SK-N-SH treated with all-trans-retinoic acid at 6 μM for 48 hours (cell line): ENCODE measurements around the gene CBR1.

Source experiments
- ATAC-seq: fragments of 200-7000 bp; cut with Tn5 transposase; 3 replicates; pipeline ENCODE4 v1.9.1; 2020; ENCODE audit warnings: mild to moderate bottlenecking, moderate library complexity
- BACH2 ChIP-seq: fragments of 250-450 bp; sonication (Bioruptor Pico); IDR thresholded peaks from 2 replicates; pipeline ENCODE4 v1.9.0; 2021; ENCODE audit warnings: mild to moderate bottlenecking, borderline replicate concordance
- ESRRG ChIP-seq: fragments of 250-450 bp; sonication (Bioruptor Pico); IDR thresholded peaks from 2 replicates; pipeline ENCODE4 v1.6.1; 2021; ENCODE audit warnings: mild to moderate bottlenecking
- ISL1 ChIP-seq: fragments of 250-450 bp; sonication (Bioruptor Pico); IDR thresholded peaks from 2 replicates; pipeline ENCODE4 v2.1.2; 2022; ENCODE audit warnings: mild to moderate bottlenecking, moderate library complexity
- OSR1 ChIP-seq: fragments of 250-450 bp; sonication (Bioruptor Pico); IDR thresholded peaks from 2 replicates; pipeline ENCODE4 v1.8.0; 2022; ENCODE audit warnings: moderate library complexity, mild to moderate bottlenecking, inconsistent platforms
- PPARA ChIP-seq: fragments of 250-450 bp; sonication (Bioruptor Pico); IDR thresholded peaks from 2 replicates; pipeline ENCODE4 v1.5.0; 2020; ENCODE audit warnings: mild to moderate bottlenecking, borderline replicate concordance
- SNAI2 ChIP-seq: fragments of 250-450 bp; sonication (Bioruptor Pico); IDR thresholded peaks from 2 replicates; pipeline ENCODE4 v1.5.0; 2020; ENCODE audit warnings: mild to moderate bottlenecking, moderate library complexity
- TCF4 ChIP-seq: fragments of 250-450 bp; sonication (Bioruptor Pico); IDR thresholded peaks from 2 replicates; pipeline ENCODE4 v1.8.0; 2021; ENCODE audit warnings: mild to moderate bottlenecking, moderate library complexity, borderline replicate concordance
- TOX ChIP-seq: fragments of 250-450 bp; sonication (Bioruptor Pico); IDR thresholded peaks from 2 replicates; pipeline ENCODE4 v1.8.0; 2021; ENCODE audit warnings: mild to moderate bottlenecking, moderate library complexity, borderline replicate concordance
- ZFP3 ChIP-seq: fragments of 250-450 bp; sonication (Bioruptor Pico); IDR thresholded peaks from 2 replicates; pipeline ENCODE4 v1.5.0; 2020; ENCODE audit warnings: mild to moderate bottlenecking, moderate library complexity
- ZNF565 ChIP-seq: fragments of 450-650 bp; formaldehyde crosslinking; conservative IDR thresholded peaks from 2 replicates; pipeline ENCODE4 v1.5.0; 2020; ENCODE audit warnings: low read depth, mild to moderate bottlenecking, moderate library complexity
- ZNF70 ChIP-seq: fragments of 450-650 bp; formaldehyde crosslinking; IDR thresholded peaks from 2 replicates; pipeline ENCODE4 v1.5.0; 2020; ENCODE audit warnings: mild to moderate bottlenecking, moderate library complexity
- ZNF8 ChIP-seq: fragments of 450-650 bp; formaldehyde crosslinking; IDR thresholded peaks from 2 replicates; pipeline ENCODE4 v1.5.0; 2020; ENCODE audit warnings: mild to moderate bottlenecking, moderate library complexity
- TF ChIP-seq, protein P1 (sequence below): fragments of 250-450 bp; sonication (Bioruptor Pico); IDR thresholded peaks from 2 replicates; pipeline ENCODE4 v1.8.0; 2021; ENCODE audit warnings: low read depth, mild to moderate bottlenecking, moderate library complexity, borderline replicate concordance
- TF ChIP-seq, protein P2 (sequence below): fragments of 250-450 bp; sonication (Bioruptor Pico); IDR thresholded peaks from 2 replicates; pipeline ENCODE4 v1.5.1; 2020; ENCODE audit warnings: low read depth, mild to moderate bottlenecking, moderate library complexity
- TF ChIP-seq, protein P3 (sequence below): fragments of 250-450 bp; sonication (Bioruptor Pico); IDR thresholded peaks from 2 replicates; pipeline ENCODE4 v1.5.0; 2020; ENCODE audit warnings: mild to moderate bottlenecking, moderate library complexity
- TF ChIP-seq, protein P4 (sequence below): fragments of 250-450 bp; sonication (Bioruptor Pico); IDR thresholded peaks from 2 replicates; pipeline ENCODE4 v1.5.1; 2021; ENCODE audit warnings: mild to moderate bottlenecking, moderate library complexity

The CBR1 gene

DNA sequence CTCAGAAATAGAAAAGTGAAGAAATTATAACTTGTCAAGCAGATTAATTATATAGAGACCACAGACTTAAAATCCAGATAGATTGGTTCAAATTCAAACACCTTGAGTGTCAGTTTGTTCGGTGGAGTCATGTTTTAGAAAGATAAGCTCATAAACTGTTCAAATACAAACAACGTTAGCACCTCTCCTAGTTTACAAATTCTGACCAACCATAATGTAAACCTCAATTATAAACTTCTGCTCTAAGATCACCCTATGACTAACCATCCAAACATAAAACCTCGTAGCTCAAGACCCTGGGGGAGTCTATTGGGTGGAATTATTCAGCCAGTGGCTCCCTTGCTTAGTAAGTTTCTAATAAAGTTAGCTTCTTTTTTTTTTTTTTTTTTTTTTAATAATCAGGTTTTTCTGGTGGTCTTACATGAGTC, 12.4 kb downstream of the CBR1 start:
- ATAC-seq, result no peak
- TF ChIP-seq, protein P1, sequence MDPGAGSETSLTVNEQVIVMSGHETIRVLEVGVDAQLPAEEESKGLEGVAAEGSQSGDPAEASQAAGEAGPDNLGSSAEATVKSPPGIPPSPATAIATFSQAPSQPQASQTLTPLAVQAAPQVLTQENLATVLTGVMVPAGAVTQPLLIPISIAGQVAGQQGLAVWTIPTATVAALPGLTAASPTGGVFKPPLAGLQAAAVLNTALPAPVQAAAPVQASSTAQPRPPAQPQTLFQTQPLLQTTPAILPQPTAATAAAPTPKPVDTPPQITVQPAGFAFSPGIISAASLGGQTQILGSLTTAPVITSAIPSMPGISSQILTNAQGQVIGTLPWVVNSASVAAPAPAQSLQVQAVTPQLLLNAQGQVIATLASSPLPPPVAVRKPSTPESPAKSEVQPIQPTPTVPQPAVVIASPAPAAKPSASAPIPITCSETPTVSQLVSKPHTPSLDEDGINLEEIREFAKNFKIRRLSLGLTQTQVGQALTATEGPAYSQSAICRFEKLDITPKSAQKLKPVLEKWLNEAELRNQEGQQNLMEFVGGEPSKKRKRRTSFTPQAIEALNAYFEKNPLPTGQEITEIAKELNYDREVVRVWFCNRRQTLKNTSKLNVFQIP (CRISPR knock-in tag), result no peak
- no peak for TF ChIP-seq ZNF70 (CRISPR knock-in tag)
- no peak for TF ChIP-seq TOX (CRISPR knock-in tag)
- TF ChIP-seq, protein P2, sequence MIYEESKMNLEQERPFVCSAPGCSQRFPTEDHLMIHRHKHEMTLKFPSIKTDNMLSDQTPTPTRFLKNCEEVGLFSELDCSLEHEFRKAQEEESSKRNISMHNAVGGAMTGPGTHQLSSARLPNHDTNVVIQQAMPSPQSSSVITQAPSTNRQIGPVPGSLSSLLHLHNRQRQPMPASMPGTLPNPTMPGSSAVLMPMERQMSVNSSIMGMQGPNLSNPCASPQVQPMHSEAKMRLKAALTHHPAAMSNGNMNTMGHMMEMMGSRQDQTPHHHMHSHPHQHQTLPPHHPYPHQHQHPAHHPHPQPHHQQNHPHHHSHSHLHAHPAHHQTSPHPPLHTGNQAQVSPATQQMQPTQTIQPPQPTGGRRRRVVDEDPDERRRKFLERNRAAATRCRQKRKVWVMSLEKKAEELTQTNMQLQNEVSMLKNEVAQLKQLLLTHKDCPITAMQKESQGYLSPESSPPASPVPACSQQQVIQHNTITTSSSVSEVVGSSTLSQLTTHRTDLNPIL, result no peak
- no peak for TF ChIP-seq ZNF8 (CRISPR knock-in tag)
- no peak for TF ChIP-seq BACH2 (CRISPR knock-in tag)
- TF ChIP-seq, protein P3, sequence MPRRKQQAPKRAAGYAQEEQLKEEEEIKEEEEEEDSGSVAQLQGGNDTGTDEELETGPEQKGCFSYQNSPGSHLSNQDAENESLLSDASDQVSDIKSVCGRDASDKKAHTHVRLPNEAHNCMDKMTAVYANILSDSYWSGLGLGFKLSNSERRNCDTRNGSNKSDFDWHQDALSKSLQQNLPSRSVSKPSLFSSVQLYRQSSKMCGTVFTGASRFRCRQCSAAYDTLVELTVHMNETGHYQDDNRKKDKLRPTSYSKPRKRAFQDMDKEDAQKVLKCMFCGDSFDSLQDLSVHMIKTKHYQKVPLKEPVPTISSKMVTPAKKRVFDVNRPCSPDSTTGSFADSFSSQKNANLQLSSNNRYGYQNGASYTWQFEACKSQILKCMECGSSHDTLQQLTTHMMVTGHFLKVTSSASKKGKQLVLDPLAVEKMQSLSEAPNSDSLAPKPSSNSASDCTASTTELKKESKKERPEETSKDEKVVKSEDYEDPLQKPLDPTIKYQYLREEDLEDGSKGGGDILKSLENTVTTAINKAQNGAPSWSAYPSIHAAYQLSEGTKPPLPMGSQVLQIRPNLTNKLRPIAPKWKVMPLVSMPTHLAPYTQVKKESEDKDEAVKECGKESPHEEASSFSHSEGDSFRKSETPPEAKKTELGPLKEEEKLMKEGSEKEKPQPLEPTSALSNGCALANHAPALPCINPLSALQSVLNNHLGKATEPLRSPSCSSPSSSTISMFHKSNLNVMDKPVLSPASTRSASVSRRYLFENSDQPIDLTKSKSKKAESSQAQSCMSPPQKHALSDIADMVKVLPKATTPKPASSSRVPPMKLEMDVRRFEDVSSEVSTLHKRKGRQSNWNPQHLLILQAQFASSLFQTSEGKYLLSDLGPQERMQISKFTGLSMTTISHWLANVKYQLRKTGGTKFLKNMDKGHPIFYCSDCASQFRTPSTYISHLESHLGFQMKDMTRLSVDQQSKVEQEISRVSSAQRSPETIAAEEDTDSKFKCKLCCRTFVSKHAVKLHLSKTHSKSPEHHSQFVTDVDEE (CRISPR knock-in tag), result no peak

DNA sequence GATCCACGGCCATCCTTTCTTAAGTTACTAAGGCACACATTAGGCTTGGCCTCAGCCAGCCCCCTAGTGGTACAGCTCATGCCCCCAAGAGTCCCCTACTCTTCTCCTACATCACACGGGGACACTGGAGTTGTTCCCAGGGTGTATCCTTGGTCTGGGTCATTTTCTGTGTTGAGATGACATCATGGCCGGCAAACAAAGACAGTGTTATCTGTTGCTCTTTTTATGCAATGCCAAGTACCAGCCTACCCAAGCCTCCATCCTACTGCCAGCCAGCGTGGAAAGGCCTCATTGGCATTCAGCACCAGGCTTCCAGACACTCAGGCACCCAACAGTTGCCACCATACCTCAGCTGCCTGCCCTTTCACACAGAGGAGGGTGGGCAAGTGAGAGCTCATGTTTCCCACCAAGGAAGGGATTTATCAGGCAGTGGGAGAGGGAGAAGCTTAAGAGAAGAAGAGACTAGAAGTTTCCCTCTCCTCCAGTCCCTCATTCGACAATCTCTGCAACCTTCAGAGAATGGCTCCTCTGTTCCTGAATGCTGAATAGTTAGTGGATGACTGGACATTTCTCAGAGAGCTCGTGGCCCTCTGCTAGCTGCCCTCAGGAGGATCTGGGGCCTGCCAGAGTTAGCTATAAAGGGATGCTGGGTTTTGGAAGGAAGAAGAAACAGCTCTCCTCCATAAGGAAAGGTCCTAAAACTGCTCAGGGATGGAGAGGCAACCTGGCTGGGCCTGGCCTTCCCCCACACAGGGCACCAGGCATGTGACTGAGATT, 17.7 kb downstream of the CBR1 start:
- TF ChIP-seq ZNF70 (CRISPR knock-in tag), result no peak
- TF ChIP-seq, protein P3 (CRISPR knock-in tag), result no peak
- TF ChIP-seq ZNF565 (CRISPR knock-in tag), result no peak
- no peak for TF ChIP-seq TCF4 (CRISPR knock-in tag)
- no peak for TF ChIP-seq OSR1 (CRISPR knock-in tag)
- no peak for TF ChIP-seq PPARA (CRISPR knock-in tag)
- no peak for TF ChIP-seq ZFP3 (CRISPR knock-in tag)
- TF ChIP-seq ISL1 (CRISPR knock-in tag), result no peak
- TF ChIP-seq, protein P4, sequence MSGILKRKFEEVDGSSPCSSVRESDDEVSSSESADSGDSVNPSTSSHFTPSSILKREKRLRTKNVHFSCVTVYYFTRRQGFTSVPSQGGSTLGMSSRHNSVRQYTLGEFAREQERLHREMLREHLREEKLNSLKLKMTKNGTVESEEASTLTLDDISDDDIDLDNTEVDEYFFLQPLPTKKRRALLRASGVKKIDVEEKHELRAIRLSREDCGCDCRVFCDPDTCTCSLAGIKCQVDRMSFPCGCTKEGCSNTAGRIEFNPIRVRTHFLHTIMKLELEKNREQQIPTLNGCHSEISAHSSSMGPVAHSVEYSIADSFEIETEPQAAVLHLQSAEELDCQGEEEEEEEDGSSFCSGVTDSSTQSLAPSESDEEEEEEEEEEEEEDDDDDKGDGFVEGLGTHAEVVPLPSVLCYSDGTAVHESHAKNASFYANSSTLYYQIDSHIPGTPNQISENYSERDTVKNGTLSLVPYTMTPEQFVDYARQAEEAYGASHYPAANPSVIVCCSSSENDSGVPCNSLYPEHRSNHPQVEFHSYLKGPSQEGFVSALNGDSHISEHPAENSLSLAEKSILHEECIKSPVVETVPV, result no peak
- no peak for TF ChIP-seq ESRRG (CRISPR knock-in tag)

DNA sequence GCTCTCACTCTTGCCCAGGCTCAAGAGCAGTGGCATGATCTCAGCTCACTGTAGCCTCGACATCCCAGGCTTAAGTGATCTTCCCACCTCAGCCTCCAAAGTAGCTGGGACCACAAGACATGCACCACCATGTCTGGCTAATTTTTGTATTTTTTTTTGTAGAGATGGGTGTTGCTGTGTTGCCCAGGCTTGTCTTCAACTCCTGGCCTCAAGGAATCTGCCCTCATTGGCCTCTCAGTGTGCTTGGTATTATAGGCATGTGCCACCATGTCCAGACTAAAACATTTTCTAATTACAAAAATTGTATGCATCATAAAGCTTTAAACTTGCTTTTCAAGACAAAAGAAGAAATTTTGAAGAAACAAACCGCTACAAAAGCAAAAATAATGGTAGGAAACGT, 20.1 kb downstream of the CBR1 start:
- no peak for ATAC-seq
- TF ChIP-seq SNAI2 (no peak), PPARA (CRISPR knock-in tag) (no peak), ZNF8 (CRISPR knock-in tag) (no peak), ZNF70 (CRISPR knock-in tag) (no peak)
- TF ChIP-seq, protein P2, result no peak
- TF ChIP-seq, protein P4, result no peak

More for the DNA sequence above, 17.7 kb downstream of the CBR1 start:
- no peak for ATAC-seq
